GM19397 (cell line): ENCODE measurements around the gene SLIT1.
A peak's percentile ranks its signal among the peaks of the same experiment; 100 is the strongest.

Experiments
- ATAC-seq: cut with Tn5 transposase; IDR thresholded peaks from one replicate; pipeline ENCODE4 v1.9.1; 2021; ENCODE audit warnings: mild to moderate bottlenecking, moderate library complexity; ENCODE audit not compliant: unreplicated experiment

SLIT1 gene

DNA sequence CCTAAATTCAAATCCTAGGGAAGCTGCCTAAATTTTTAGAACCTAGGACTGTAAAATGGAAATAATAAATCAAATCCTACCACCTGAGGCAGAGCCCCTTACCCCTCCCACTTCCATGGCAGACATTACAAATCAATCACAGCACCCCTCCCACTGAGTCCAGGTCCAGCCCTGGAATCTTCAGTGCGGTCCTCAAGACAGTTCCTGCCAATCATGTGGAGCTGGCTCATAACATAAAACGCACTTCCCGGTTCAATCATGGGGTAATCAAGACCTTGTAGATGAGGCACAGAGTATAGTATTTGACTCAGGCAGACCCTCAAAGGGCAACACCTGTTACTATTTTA is 157.0 kb downstream of the SLIT1 start:
- ATAC-seq, result no peak

DNA sequence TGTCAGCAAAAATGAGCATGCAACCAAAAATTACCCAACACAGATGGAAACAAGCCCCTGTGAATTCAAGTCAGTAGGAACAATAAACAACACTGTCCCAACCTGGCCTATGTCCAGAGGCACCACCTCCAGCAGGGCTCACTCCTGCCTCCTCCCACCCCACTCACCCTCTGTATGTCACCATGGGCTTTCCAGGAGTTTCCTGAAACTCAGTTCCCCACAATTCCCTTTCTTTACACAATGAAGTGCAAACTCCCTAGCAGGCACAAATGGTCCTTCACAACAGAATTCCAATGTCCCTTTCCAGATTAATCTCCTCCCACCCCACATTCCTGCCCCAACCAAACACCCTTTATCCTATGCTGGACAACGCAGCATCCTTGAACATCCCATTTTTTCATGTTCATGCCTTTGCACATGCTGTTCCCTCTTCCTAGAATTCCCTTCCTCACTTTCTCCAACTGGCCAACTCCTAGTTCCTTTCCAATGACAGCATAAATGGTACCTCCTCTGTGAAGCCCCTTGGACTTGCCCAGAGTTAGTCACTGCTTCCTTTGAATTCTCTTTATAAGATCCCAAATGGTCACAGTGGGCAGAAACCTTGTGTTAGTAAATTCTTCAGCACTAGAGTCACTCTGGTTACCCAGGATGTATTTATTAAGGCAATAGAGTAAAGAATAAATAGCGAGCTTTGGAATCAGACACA is 157.5 kb downstream of the SLIT1 start:
- ATAC-seq, result no peak

- ATAC-seq, result no peak
Measured at GRCh38 chr10:97025613-97026242, 160.0 kb downstream of the SLIT1 start.

DNA sequence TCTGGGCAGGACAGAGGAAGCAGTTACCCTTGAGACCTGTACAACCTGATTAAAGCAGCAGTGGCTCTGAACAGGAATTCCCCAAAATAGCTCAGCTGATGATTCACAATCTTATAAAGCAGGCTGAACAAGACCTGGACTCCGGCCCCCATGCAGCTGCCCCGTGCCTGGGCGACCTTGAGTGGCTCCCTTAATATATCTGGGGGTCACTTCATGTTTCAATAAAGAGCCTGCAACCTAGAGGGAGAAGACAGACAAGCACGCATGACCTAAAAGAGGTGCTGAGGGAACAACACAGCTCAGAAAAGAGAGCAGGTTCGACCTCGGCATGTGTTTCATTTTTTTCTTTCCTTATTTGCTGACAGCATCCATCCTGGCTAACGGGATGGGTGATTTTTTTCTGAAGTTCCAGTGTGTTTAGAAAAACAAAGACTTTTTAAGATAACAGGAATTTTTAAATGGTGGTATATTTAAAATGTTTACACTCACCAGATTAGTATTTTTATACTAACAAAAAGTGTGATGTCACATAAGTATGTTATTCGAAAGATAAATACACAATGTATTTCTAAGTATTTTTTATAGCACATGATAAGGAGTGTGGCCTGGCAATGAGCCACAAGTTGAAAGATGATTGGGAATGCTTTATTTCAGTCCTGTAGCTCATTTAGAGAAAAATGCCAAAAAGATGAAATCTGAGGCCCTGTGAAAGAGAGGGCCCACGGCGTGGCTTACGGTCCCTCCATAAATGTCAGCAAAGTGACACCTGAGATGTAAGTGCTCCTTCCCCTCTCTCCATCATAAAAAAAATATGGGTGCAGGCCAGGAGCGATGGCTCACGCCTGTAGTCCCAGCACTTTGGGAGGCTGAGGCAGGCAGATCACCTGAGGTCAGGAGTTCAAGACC is 161.3 kb downstream of the SLIT1 start:
- ATAC-seq, result no peak

GRCh38 chr10:97023401-97024167 is 162.2 kb downstream of the SLIT1 start:
- no peak for ATAC-seq

DNA sequence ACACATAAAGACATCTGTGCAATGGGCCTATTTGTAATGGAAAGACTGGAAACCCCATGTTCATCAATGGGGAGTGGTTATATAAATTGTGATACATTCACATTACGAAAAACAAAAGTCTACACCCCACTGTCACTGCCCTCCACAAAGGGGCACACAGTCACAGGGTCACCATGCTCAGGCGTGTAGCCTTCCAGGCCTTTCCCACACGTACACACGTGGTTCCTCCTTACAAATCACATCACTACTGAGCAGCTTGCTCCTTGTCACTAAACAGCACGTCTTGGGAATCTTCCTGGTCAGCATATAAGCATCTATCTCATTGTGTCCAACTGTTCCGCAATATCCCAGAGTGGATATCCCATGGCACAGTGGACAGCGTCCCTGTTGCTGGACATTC is 163.1 kb downstream of the SLIT1 start:
- ATAC-seq, result no peak

GRCh38 chr10:97020452-97021400 is 165.0 kb downstream of the SLIT1 start:
- no peak for ATAC-seq

DNA sequence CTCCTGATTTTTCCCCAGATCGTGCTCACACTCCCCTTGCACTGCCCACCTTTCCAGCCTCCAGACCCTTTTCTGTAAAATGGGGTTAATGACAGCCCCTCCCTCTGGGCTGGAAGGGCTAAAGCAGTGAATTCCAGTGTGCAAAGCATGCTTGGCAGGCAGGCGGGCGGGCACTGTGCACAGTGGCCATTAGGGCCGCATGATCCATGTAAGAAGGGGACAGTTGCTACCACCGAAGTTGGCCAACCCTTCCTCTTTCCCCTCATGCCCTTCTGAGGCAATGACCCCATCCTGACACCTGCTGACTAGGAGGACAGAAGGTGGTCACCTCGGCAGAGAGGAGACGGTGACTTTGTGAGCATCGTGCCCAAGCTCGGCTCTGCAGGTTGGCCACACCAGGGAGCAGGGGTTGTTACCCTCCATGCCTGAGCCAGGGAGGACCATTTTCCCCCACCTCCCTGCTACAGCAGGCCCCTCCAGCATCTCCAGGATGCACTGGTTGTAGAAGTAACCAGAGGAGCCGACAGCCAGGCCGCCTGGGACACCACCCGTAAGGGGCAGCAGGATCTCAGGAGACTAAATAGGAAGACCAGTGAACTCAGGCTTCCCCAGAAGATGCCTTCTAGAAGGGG is 166.4 kb downstream of the SLIT1 start:
- ATAC-seq, result no peak

GRCh38 chr10:97018251-97019212 is 167.2 kb downstream of the SLIT1 start:
- no peak for ATAC-seq

GRCh38 chr10:97017474-97017903 is 168.3 kb downstream of the SLIT1 start:
- no peak for ATAC-seq

- peak; percentile 77 for ATAC-seq
Measured at GRCh38 chr10:97016728-97017473, 168.9 kb downstream of the SLIT1 start.

DNA sequence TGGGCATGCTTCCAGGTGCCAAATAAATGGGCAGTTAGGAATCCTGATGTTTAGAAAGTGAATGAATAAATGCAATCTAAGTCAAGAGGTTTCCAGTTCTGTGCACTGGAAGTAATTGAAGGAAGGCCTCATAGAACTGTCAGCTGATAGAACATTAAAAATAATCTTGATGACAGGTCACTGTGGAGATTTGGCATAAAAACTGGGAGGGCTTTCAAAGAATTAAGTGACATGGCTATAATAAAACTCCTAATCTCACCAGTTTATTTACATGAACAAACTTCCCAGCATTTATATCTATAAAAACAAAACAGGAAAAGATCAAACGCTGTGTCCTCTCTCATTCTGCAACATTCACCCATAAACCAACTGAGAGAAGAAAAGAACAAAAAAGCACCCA is 170.5 kb downstream of the SLIT1 start:
- ATAC-seq, result no peak

DNA sequence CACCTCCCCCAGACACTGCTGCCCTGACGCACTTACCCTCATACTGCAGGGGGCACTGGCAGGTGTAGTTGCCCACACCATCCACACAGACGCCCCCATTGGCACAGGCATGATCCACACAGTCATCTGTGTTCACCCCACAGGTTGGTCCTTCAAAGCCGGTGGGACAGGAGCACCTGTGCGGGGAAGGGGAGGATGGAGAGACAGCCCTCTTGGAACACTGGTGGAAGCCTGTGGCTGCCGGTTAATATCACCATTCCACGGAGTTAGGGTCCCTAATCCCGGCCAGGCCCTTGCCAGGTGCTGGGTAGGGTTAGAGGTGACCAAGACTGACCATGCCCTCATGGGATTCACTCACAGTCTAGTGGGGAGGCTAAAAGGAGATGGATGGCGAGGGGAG is 171.8 kb downstream of the SLIT1 start:
- ATAC-seq, result no peak

GRCh38 chr10:97013568-97013967 is 172.2 kb downstream of the SLIT1 start:
- ATAC-seq, result no peak

DNA sequence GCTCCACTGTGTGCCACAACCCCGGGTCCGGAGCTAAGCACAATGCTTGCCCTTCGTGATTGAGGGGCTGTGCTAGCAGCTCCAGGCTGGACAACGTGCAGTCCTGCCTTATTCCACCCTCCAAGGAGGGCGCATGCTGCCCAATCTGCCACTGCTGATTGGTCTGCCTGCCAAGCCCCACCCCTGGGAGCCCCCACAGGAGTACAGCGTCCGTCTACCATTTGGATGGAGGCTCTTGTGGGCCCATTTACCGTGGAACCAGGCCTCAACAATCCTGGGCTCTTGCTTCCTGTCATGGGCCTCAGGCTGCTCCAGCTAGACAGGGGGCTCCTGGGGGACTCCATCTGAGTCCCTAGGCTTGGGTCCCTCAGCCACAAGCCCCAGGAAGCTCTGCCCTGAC is 173.3 kb downstream of the SLIT1 start:
- no peak for ATAC-seq

- ATAC-seq, result no peak
Measured at GRCh38 chr10:97011397-97011796, 174.4 kb downstream of the SLIT1 start.

GRCh38 chr10:97010695-97011206 is 175.0 kb downstream of the SLIT1 start:
- ATAC-seq, result no peak
